Central memory CD8-positive, alpha-beta T cell (primary cell): ENCODE data around the gene SLC35G6.
A peak's percentile ranks its signal among the peaks of the same experiment; 100 is the strongest.
"Not testable (repeated sequence)": the region's sequence is repeated elsewhere in the genome, so short reads cannot be mapped to it uniquely, and the experiment has no call there.

ENCODE experiments used
- ATAC-seq: fragments of 150-1000 bp; cut with Tn5 transposase; replicated peaks from 2 replicates; pipeline ENCODE4 v1.10.0; 2022; ENCODE audit warnings: mild to moderate bottlenecking, moderate FRiP score, moderate number of reproducible peaks; ENCODE audit not compliant: poor library complexity, severe bottlenecking; ENCODE audit errors: extremely low read depth
- DNase-seq, 2 donors: peaks; one replicate each; pipeline ENCODE4 v3.0.0; 2021; ENCODE audit warnings: low spot score in 2 of 2
- H3K27ac Mint-ChIP-seq: one replicate; pipeline ENCODE4 v1.8.0; 2022; ENCODE audit warnings: low read depth, mild to moderate bottlenecking, moderate library complexity, mixed read lengths
- H3K27me3 Mint-ChIP-seq: one replicate; pipeline ENCODE4 v1.8.0; 2022; ENCODE audit warnings: mixed read lengths
- H3K36me3 Mint-ChIP-seq: one replicate; pipeline ENCODE4 v1.8.0; 2022; ENCODE audit warnings: mild to moderate bottlenecking, moderate library complexity, mixed read lengths; ENCODE audit not compliant: insufficient read depth
- H3K4me1 Mint-ChIP-seq: one replicate; pipeline ENCODE4 v1.8.0; 2022; ENCODE audit warnings: mixed read lengths
- H3K4me3 Mint-ChIP-seq: one replicate; pipeline ENCODE4 v1.8.0; 2022; ENCODE audit warnings: mild to moderate bottlenecking, moderate library complexity, mixed read lengths
- H3K9me3 Mint-ChIP-seq: one replicate; pipeline ENCODE4 v1.8.0; 2022; ENCODE audit warnings: mixed read lengths

SLC35G6 gene

GRCh38 chr17:7481275-7481674 lies at the start of gene SLC35G6:
Gene SLC35G6 (plus strand): TSS chr17:7481446. CDS start chr17:7481517, 71 bp downstream.
- not testable (repeated sequence) for H3K27me3 Mint-ChIP-seq, DNase-seq, ATAC-seq, H3K9me3 Mint-ChIP-seq
- Mint-ChIP-seq H3K27ac (peak within 1 kb of the TSS; percentile 99), H3K36me3 (peaks cover 42% of the 10 kb centered on the region), H3K4me3 (peak within 1 kb of the TSS; percentile 99), H3K4me1 (peaks cover 77% of the 10 kb centered on the region)

DNA sequence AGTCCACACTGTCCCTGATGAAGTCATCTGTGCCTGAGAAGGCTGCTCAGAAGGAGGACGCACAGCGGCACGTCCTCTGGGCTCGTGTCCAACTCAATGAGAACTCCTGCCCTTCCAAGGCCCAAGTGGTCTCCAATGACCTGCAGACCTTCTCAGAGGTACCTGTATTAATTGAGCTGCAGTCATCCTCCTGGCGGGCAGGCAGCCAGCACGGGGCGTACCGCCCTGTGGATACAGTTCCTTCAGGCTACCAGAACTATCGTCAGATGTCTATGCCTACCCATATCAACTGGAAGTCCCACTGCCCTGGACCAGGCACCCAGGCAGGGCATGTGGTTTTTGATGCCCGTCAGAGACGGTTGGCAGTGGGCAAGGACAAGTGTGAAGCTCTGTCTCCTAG lies 49.0 kb upstream of the SLC35G6 start:
- H3K9me3 Mint-ChIP-seq: no peaks in the 10 kb centered on the region
- peaks cover 14% of the 10 kb centered on the region for H3K36me3 Mint-ChIP-seq
- H3K27me3 Mint-ChIP-seq: no peaks in the 10 kb centered on the region
- no peak for DNase-seq
- H3K4me1 Mint-ChIP-seq: peaks cover 13% of the 10 kb centered on the region
- no peak overlapping the region for H3K4me3 Mint-ChIP-seq
- H3K27ac Mint-ChIP-seq: no peak overlapping the region
- no peak for ATAC-seq

GRCh38 chr17:7435676-7436555 lies 45.3 kb upstream of the SLC35G6 start:
- peak overlapping the region; percentile 89 for H3K27ac Mint-ChIP-seq
- DNase-seq (no peak), ATAC-seq (peak; percentile 29)
- peaks cover 19% of the 10 kb centered on the region for H3K36me3 Mint-ChIP-seq
- peaks cover 30% of the 10 kb centered on the region for H3K27me3 Mint-ChIP-seq
- peak overlapping the region; percentile 95 for H3K4me3 Mint-ChIP-seq
- H3K4me1 Mint-ChIP-seq: peaks cover 40% of the 10 kb centered on the region
- no peaks in the 10 kb centered on the region for H3K9me3 Mint-ChIP-seq

DNA sequence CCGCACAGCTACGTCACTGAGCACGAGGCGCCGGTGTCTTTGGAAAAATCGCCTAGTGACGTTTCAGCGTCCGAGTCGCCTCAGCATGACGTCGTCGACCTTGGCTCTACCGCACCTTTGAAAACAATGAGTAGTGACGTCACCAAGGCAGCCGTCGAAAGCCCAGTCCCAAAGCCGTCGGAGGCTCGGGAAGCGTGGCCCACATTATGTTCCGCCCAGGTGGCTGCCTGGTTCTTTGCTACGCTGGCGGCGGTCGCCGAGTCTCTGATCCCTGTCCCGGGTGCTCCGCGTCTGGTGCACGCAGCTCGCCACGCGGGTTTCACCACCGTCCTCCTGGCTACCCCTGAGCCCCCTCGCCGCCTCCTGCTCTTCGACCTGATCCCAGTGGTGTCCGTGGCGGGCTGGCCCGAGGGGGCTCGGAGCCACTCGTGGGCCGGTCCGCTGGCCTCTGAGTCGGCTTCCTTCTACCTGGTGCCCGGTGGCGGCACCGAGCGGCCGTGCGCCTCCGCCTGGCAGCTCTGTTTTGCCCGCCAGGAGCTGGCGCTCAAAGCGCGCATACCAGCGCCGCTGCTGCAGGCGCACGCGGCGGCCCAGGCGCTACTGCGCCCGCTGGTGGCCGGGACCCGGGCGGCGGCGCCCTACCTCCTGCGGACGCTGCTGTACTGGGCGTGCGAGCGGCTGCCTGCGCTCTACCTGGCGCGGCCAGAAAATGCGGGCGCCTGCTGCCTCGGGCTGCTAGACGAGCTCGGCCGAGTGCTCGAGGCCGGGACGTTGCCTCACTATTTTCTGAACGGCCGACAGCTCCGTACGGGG lies 44.5 kb upstream of the SLC35G6 start:
- H3K27ac Mint-ChIP-seq: peak overlapping the region; percentile 89
- peak; percentile 69 to 74 for DNase-seq
- peak; percentile 65 for ATAC-seq
- H3K4me3 Mint-ChIP-seq: peak overlapping the region; percentile 95
- peaks cover 39% of the 10 kb centered on the region for H3K27me3 Mint-ChIP-seq
- H3K4me1 Mint-ChIP-seq: peaks cover 40% of the 10 kb centered on the region
- no peaks in the 10 kb centered on the region for H3K9me3 Mint-ChIP-seq
- peaks cover 19% of the 10 kb centered on the region for H3K36me3 Mint-ChIP-seq

DNA sequence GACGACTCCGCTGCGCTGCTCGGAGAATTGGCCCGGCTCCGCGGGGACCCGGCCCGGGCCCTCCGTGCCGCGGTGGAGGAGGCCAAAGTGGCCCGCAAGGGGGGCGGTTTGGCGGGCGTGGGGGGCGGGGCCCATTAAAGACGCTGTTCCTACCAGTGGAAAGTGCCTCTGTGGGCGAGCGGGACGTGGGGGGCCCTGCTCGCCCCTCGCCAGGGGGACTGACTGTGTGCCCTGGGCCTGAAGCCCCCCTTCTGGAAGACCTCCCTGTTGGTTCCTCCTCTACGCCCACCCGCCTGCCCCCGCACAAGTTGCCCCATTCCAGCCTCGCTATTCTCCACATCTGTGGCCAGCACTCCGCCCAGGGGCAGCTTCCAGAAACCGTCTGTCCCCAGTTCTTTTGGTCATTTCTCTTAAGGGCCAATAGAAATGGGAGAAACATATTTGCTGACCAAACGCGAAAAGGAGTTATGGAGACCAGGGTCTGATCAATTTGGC lies 43.8 kb upstream of the SLC35G6 start:
- ATAC-seq (no peak), DNase-seq (no peak)
- Mint-ChIP-seq H3K36me3 (peaks cover 19% of the 10 kb centered on the region), H3K9me3 (no peaks in the 10 kb centered on the region), H3K27me3 (peaks cover 45% of the 10 kb centered on the region), H3K27ac (peak overlapping the region; percentile 89), H3K4me1 (peaks cover 40% of the 10 kb centered on the region), H3K4me3 (peak overlapping the region; percentile 95)

GRCh38 chr17:7437950-7438614 lies 43.2 kb upstream of the SLC35G6 start:
- no peak for ATAC-seq
- Mint-ChIP-seq H3K9me3 (no peaks in the 10 kb centered on the region), H3K27me3 (peaks cover 52% of the 10 kb centered on the region), H3K4me1 (peaks cover 40% of the 10 kb centered on the region), H3K36me3 (peaks cover 19% of the 10 kb centered on the region), H3K27ac (no peak overlapping the region), H3K4me3 (peak overlapping the region; percentile 95)
- no peak for DNase-seq

DNA sequence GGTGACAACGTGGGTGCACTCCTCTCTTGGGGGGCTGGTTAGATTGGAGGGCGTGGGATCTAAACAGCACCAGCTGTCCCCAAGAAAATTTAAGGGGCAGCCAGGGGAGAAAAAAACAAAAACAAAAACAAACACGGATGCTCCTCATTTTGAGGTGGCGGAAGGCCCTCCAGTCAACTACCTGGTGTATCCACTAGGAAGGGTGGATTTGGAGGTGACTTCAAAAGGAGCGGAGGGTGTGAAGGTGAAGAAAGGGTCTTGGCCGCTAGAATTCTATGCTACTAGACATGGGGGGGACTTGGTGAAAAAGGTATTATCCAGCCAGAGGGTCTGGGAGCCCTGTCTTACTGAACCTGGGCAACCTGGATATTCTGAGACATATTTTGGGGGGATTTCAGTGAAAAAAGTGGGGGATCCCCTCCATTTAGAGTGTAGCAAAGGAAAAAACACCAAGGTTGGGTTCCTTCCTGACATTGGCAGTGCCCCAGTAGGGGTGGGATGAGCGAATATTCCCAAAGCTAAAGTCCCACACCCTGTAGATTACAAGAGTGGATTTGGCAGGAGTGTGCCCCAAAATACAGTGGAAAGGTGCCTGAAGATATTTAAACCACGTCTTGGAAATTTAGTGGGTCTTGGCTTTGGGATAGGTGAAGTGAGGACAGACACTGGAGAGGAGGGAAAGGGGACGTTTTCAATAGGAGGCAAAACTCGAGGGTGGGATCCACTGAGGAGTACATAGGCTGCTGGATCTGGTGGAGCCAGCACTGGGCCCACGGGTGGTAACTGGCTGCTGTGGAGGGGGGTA lies 42.4 kb upstream of the SLC35G6 start:
- DNase-seq (no peak), ATAC-seq (no peak)
- Mint-ChIP-seq H3K9me3 (no peaks in the 10 kb centered on the region), H3K4me1 (peaks cover 40% of the 10 kb centered on the region), H3K27me3 (peaks cover 59% of the 10 kb centered on the region), H3K27ac (no peak overlapping the region), H3K4me3 (peak overlapping the region; percentile 95), H3K36me3 (peaks cover 19% of the 10 kb centered on the region)

DNA sequence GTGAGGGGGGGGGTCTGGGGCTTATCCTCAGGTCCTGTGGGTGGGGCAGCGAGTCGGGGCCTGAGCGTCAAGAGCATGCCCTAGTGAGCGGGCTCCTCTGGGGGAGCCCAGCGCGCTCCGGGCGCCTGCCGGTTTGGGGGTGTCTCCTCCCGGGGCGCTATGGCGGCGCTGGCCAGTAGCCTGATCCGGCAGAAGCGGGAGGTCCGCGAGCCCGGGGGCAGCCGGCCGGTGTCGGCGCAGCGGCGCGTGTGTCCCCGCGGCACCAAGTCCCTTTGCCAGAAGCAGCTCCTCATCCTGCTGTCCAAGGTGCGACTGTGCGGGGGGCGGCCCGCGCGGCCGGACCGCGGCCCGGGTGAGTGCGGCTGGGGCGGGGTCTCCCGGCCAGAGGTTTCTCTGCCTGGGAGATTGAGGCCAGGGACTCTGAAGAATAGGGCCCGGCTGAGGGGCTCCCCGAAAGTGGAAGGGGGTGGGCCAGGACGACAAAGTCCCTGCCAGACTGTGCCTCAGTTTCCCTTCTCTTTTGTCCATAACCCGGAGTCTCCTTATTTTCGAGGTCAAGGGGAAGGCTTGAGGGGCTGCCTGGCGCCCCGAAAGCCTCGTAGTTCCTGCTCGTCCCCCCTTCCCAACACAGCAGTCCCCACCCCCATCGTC lies 41.7 kb upstream of the SLC35G6 start, which contains the start of gene FGF11:
Gene FGF11, plus strand, starts transcription at position 51 of the 651 bp plus-strand sequence. Its CDS starts 109 bp downstream, at position 160.
- H3K27me3 Mint-ChIP-seq: peaks cover 66% of the 10 kb centered on the region
- peaks cover 40% of the 10 kb centered on the region for H3K4me1 Mint-ChIP-seq

DNA sequence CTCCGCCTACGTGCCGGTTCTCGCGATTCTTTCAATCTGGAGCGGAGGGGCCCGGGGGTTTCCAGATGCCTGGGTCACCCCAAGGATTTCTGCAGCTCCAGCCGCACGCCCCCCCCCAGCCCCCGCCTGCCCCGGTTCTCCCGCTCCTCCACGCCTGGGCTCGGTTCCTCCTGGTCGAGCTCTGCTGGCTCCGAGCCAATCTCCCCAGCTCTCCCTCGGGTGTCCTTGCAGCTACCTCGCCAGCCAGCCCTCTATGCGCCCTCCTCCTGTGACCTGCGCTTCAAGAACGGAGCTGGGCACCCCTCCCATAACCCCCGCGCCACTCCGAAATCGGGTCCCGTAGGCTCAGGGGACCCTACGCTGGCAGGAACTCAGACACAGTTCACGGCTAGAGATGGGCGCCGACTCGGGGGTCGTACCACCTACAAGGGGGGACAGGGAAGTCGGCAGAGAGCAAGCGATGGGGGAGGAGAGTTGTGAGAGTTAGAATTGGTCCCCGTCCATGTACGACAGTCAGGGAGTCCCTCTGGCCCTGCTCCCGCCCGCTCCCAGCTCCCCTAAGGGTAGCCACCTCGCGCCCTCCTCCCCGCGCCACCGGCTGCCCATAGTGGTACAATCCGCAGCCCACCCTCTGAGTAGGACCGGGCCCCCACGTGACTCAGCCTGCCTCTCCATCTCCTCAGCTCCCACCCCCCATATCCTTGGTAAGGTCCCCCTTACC lies 41.0 kb upstream of the SLC35G6 start:
- Mint-ChIP-seq H3K4me3 (peak overlapping the region; percentile 69), H3K27ac (peak overlapping the region; percentile 56), H3K36me3 (peaks cover 16% of the 10 kb centered on the region), H3K27me3 (peaks cover 70% of the 10 kb centered on the region), H3K9me3 (no peaks in the 10 kb centered on the region), H3K4me1 (peaks cover 44% of the 10 kb centered on the region)
- no peak for DNase-seq
- ATAC-seq: no peak

More for the DNA sequence above, 41.7 kb upstream of the SLC35G6 start, which contains the start of gene FGF11:
- Mint-ChIP-seq H3K36me3 (peaks cover 19% of the 10 kb centered on the region), H3K4me3 (peak within 1 kb of the TSS; percentile 95), H3K9me3 (no peaks in the 10 kb centered on the region), H3K27ac (peak within 1 kb of the TSS; percentile 56)
- ATAC-seq: no peak
- no peak for DNase-seq

GRCh38 chr17:7440834-7441195 lies 40.4 kb upstream of the SLC35G6 start:
- H3K4me1 Mint-ChIP-seq: peaks cover 50% of the 10 kb centered on the region
- H3K4me3 Mint-ChIP-seq: no peak overlapping the region
- H3K36me3 Mint-ChIP-seq: peaks cover 15% of the 10 kb centered on the region
- H3K27ac Mint-ChIP-seq: no peak overlapping the region
- no peak for ATAC-seq
- no peak for DNase-seq
- no peaks in the 10 kb centered on the region for H3K9me3 Mint-ChIP-seq
- peaks cover 75% of the 10 kb centered on the region for H3K27me3 Mint-ChIP-seq

GRCh38 chr17:7441266-7441665 lies 40.0 kb upstream of the SLC35G6 start:
- Mint-ChIP-seq H3K36me3 (peaks cover 17% of the 10 kb centered on the region), H3K27ac (no peak overlapping the region), H3K4me3 (no peak overlapping the region), H3K27me3 (peaks cover 80% of the 10 kb centered on the region), H3K9me3 (no peaks in the 10 kb centered on the region), H3K4me1 (peaks cover 49% of the 10 kb centered on the region)
- DNase-seq (no peak), ATAC-seq (no peak)
